CD4-positive, alpha-beta T cell (primary cell): ENCODE data around the gene WWOX. TPM values are rescaled to one million over a fixed set of nuclear protein-coding genes. Genes with fewer than 3 reads are reported as not detected.

Experiments used
- ATAC-seq: fragments of 200-7000 bp; cut with Tn5 transposase; one replicate; pipeline ENCODE4 v1.10.0; 2022; ENCODE audit warnings: mild to moderate bottlenecking; ENCODE audit not compliant: poor library complexity
- CTCF ChIA-PET: fragments of 350-600 bp; sonication (Branson Sonifier 250); formaldehyde crosslinking; loops from one replicate; lab custom pipeline; 2021; ENCODE audit warnings: antibody characterized with exemption, inconsistent platforms; lab: Charles Lee
- POLR2A ChIA-PET: fragments of 350-600 bp; sonication (Branson Sonifier 250); formaldehyde crosslinking; loops from one replicate; lab custom pipeline; 2021; ENCODE audit warnings: antibody characterized with exemption, inconsistent platforms; lab: Charles Lee
- DNase-seq, 14 experiments: peaks; one replicate each; pipeline ENCODE4 v3.0.0-alpha.2; 2013 to 2020; ENCODE audit warnings: mixed read lengths in 2 of 14
- H3K27ac ChIP-seq, 2 donors: one replicate each; pipeline versions ENCODE4 v1.5.1 to v1.7.0; 2013; ENCODE audit warnings: low read length in 2 of 2, low read depth in 1 of 2, mild to moderate bottlenecking in 1 of 2
- H3K27me3 ChIP-seq, 2 experiments: 1 replicate in 1 of 2; 2 replicates in 1 of 2; pipeline versions ENCODE4 v1.6.1 to v1.7.0; 2013; ENCODE audit warnings: low read length in 2 of 2, control low read depth in 1 of 2, mild to moderate bottlenecking in 1 of 2, moderate library complexity in 1 of 2; ENCODE audit not compliant: insufficient read depth in 2 of 2, control insufficient read depth in 1 of 2
- H3K36me3 ChIP-seq: one replicate; pipeline ENCODE4 v1.6.1; 2013; ENCODE audit warnings: low read length, control low read depth; ENCODE audit not compliant: insufficient read depth
- H3K4me1 ChIP-seq: one replicate; pipeline ENCODE4 v1.6.1; 2013; ENCODE audit warnings: low read length, control low read depth; ENCODE audit not compliant: insufficient read depth
- H3K4me3 ChIP-seq: one replicate; pipeline ENCODE4 v1.5.1; 2013; ENCODE audit warnings: mild to moderate bottlenecking, low read length, moderate library complexity
- H3K9me3 ChIP-seq, 2 experiments: 1 replicate in 1 of 2; 2 replicates in 1 of 2; pipeline versions ENCODE4 v1.6.1 to v1.7.0; 2013; ENCODE audit warnings: low read length in 2 of 2, mild to moderate bottlenecking in 2 of 2, control low read depth in 1 of 2, moderate library complexity in 1 of 2; ENCODE audit not compliant: control insufficient read depth in 1 of 2, insufficient read depth in 1 of 2
- H3K27ac Mint-ChIP-seq: one replicate; pipeline ENCODE4 v1.8.0; 2020; ENCODE audit warnings: mixed read lengths
- H3K27me3 Mint-ChIP-seq: one replicate; pipeline ENCODE4 v1.8.0; 2021; ENCODE audit warnings: mixed read lengths
- H3K36me3 Mint-ChIP-seq: one replicate; pipeline ENCODE4 v1.8.0; 2021; ENCODE audit warnings: low read depth, mixed read lengths
- H3K4me1 Mint-ChIP-seq: one replicate; pipeline ENCODE4 v1.8.0; 2021; ENCODE audit warnings: low read depth, mixed read lengths
- H3K4me3 Mint-ChIP-seq: one replicate; pipeline ENCODE4 v1.8.0; 2020; ENCODE audit warnings: mild to moderate bottlenecking, mixed read lengths
- H3K9me3 Mint-ChIP-seq: one replicate; pipeline ENCODE4 v1.8.0; 2020; ENCODE audit warnings: mixed read lengths
- intact Hi-C, 2 experiments: fragments of 100-400 bp; cut with DNase I in 1 of 2; cut with micrococcal nuclease in 1 of 2; formaldehyde crosslinking; loops; one replicate each; pipeline versions ENCODE4 v1.15.1 to v1.9.0; 2023 to 2025; cut with DNase I, micrococcal nuclease
- total RNA-seq, 174 experiments: library from RNA in 2 of 174; stranded (reverse) in 2 of 174; gene quantifications; one replicate each; pipeline ENCODE4 v1.2.3 and lab custom pipeline; 2021 to 2026
- TF ChIP-seq, protein P1 (sequence below): fragments of 200-600 bp; IDR thresholded peaks from one replicate; pipeline ENCODE4 v1.8.0; 2022; ENCODE audit warnings: antibody characterized with exemption, mild to moderate bottlenecking

Gene WWOX
- total RNA-seq, 2 experiments from 2014 or later: 19.3 to 21.7 TPM

DNA sequence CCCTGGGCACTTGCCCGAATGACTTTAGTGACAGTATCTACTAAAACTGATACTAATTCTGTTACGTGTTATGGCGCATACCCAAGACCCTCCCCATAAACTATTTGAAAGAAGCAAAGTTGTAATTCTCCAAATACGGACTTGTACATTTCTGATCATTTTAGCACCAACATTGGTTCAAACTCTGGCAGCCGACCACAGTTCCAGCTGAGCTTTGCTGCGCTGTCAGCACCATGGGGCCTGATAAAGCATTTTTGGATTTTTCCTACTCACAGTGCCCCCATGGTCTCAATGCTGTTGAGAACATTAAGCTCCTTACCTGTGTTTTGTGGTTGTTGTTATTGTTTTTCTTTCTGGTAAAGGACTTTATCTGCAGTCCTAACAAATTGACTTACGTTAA, 1040.3 kb downstream of the WWOX start:
- Mint-ChIP-seq H3K27me3 (no peaks in the 10 kb centered on the region), H3K9me3 (no peaks in the 10 kb centered on the region), H3K4me1 (no peaks in the 10 kb centered on the region), H3K27ac (no peak overlapping the region), H3K36me3 (no peaks in the 10 kb centered on the region), H3K4me3 (no peak overlapping the region)
- intact Hi-C loops: no loop called here
- H3K4me3 ChIP-seq: no peak overlapping the region
- ATAC-seq (no peak), DNase-seq (no peak)
- POLR2A ChIA-PET: no interaction called here
- CTCF ChIA-PET: no interaction called here
- H3K27ac ChIP-seq: no peak overlapping the region
- H3K27me3 ChIP-seq: no peaks in the 10 kb centered on the region
- H3K4me1 ChIP-seq: no peaks in the 10 kb centered on the region
- TF ChIP-seq, protein P1, sequence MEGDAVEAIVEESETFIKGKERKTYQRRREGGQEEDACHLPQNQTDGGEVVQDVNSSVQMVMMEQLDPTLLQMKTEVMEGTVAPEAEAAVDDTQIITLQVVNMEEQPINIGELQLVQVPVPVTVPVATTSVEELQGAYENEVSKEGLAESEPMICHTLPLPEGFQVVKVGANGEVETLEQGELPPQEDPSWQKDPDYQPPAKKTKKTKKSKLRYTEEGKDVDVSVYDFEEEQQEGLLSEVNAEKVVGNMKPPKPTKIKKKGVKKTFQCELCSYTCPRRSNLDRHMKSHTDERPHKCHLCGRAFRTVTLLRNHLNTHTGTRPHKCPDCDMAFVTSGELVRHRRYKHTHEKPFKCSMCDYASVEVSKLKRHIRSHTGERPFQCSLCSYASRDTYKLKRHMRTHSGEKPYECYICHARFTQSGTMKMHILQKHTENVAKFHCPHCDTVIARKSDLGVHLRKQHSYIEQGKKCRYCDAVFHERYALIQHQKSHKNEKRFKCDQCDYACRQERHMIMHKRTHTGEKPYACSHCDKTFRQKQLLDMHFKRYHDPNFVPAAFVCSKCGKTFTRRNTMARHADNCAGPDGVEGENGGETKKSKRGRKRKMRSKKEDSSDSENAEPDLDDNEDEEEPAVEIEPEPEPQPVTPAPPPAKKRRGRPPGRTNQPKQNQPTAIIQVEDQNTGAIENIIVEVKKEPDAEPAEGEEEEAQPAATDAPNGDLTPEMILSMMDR: no peak
- no peaks in the 10 kb centered on the region for H3K9me3 ChIP-seq
- no peaks in the 10 kb centered on the region for H3K36me3 ChIP-seq

DNA sequence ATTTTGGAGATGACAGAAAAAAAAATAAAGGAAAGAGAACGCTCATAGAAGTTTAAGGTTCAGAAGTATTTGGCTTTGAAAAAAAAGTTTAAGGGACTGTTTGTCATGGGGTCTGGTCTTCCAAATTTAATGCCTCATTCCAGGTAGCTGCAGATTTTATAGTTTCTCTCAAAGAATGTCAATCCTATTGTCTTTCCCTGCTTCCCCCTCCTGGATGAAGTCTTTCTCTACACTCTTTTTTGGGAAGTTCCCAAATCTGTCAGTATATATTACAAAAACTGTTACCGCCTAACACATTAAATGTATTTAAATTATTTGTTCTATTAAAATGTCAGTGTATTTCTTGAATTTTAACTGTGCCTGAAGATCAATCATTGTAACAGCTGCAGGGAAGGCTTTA, 1043.6 kb downstream of the WWOX start:
- Histone ChIP-seq H3K36me3 (no peaks in the 10 kb centered on the region), H3K4me3 (no peak overlapping the region), H3K27ac (no peak overlapping the region), H3K9me3 (no peaks in the 10 kb centered on the region), H3K4me1 (no peaks in the 10 kb centered on the region), H3K27me3 (no peaks in the 10 kb centered on the region)
- Mint-ChIP-seq H3K9me3 (no peaks in the 10 kb centered on the region), H3K4me3 (no peak overlapping the region), H3K27ac (no peak overlapping the region), H3K36me3 (no peaks in the 10 kb centered on the region), H3K4me1 (no peaks in the 10 kb centered on the region), H3K27me3 (no peaks in the 10 kb centered on the region)
- ChIA-PET CTCF (no interaction called here), POLR2A (no interaction called here)
- DNase-seq (no peak), ATAC-seq (no peak)
- intact Hi-C loops: no loop called here
- TF ChIP-seq, protein P1: no peak

DNA sequence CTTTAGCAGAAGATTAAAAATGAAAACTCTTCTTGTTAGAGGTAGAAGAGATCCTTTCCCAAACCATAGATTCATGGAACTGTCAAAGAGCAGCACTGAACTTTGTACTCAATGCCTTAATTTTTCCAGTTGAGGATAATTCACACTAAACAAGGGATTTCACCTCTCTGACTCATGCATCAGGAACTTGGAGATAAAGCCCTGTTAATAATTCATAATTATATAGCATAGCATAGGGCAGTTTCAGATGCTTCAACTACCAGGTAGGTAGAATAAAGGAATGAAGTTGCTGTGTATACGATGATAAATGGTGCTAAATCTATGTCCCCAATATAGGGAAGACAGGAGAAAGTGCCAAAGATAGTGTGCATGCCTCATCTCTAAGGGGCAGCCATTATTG, 1050.7 kb downstream of the WWOX start:
- DNase-seq: no peak
- ATAC-seq: no peak
- Histone ChIP-seq H3K9me3 (no peaks in the 10 kb centered on the region), H3K4me1 (no peaks in the 10 kb centered on the region), H3K36me3 (no peaks in the 10 kb centered on the region), H3K4me3 (no peak overlapping the region), H3K27ac (no peak overlapping the region), H3K27me3 (no peaks in the 10 kb centered on the region)
- no peak overlapping the region for H3K27ac Mint-ChIP-seq
- TF ChIP-seq, protein P1: no peak
- no peaks in the 10 kb centered on the region for H3K4me1 Mint-ChIP-seq
- POLR2A ChIA-PET: no interaction called here
- H3K4me3 Mint-ChIP-seq: no peak overlapping the region
- intact Hi-C loops: no loop called here
- CTCF ChIA-PET: no interaction called here
- no peaks in the 10 kb centered on the region for H3K27me3 Mint-ChIP-seq
- H3K9me3 Mint-ChIP-seq: no peaks in the 10 kb centered on the region
- H3K36me3 Mint-ChIP-seq: no peaks in the 10 kb centered on the region
